H9 (cell line): ENCODE data around the gene DECR2. TPM values are rescaled to one million over a fixed set of nuclear protein-coding genes. Genes with fewer than 3 reads are reported as not detected.

Source experiments
- DNase-seq: peaks from one replicate; pipeline ENCODE4 v3.0.0-alpha.2; 2017
- H2AFZ ChIP-seq: one replicate; pipeline ENCODE4 v1.6.1; 2013; ENCODE audit warnings: mild to moderate bottlenecking, low read length, control low read depth, moderate library complexity
- H2AK5ac ChIP-seq: 2 replicates; pipeline ENCODE4 v1.6.1; 2013; ENCODE audit warnings: low read length, control low read depth, mixed read lengths; ENCODE audit not compliant: insufficient read length
- H2BK120ac ChIP-seq: one replicate; pipeline ENCODE4 v1.6.1; 2013; ENCODE audit warnings: low read depth, mild to moderate bottlenecking, low read length, control low read depth, inconsistent platforms; ENCODE audit not compliant: poor library complexity, severe bottlenecking
- H2BK12ac ChIP-seq: 2 replicates; pipeline ENCODE4 v1.6.1; 2013; ENCODE audit warnings: low read length, control low read depth, mixed read lengths, low read depth; ENCODE audit not compliant: insufficient read length
- H2BK15ac ChIP-seq: 2 replicates; pipeline ENCODE4 v1.6.1; 2013; ENCODE audit warnings: low read depth, low read length, control low read depth
- H2BK20ac ChIP-seq: one replicate; pipeline ENCODE4 v1.6.1; 2013; ENCODE audit warnings: low read depth, mild to moderate bottlenecking, low read length, control low read depth, inconsistent platforms; ENCODE audit not compliant: poor library complexity, severe bottlenecking
- H2BK5ac ChIP-seq: 2 replicates; pipeline ENCODE4 v1.6.1; 2013; ENCODE audit warnings: low read length, control low read depth, mixed read lengths; ENCODE audit not compliant: insufficient read length
- H3K14ac ChIP-seq: 2 replicates; pipeline ENCODE4 v1.6.1; 2013; ENCODE audit warnings: low read length, control low read depth; ENCODE audit not compliant: insufficient read depth
- H3K18ac ChIP-seq: 2 replicates; pipeline ENCODE4 v1.6.1; 2013; ENCODE audit warnings: low read depth, mild to moderate bottlenecking, mixed read lengths, low read length, control low read depth; ENCODE audit not compliant: insufficient read length
- H3K23ac ChIP-seq: 2 replicates; pipeline ENCODE4 v1.6.1; 2013; ENCODE audit warnings: low read length, control low read depth, mixed read lengths, low read depth; ENCODE audit not compliant: insufficient read length
- H3K23me2 ChIP-seq: 2 replicates; pipeline ENCODE4 v1.6.1; 2013; ENCODE audit warnings: low read depth, mild to moderate bottlenecking, mixed read lengths, low read length, control low read depth; ENCODE audit not compliant: insufficient read length, poor library complexity, severe bottlenecking
- H3K27ac ChIP-seq: 2 replicates; pipeline ENCODE4 v1.5.1; 2013; ENCODE audit warnings: low read length, control low read depth, mixed read lengths, low read depth; ENCODE audit not compliant: insufficient read length
- H3K27me3 ChIP-seq: 2 replicates; pipeline ENCODE4 v1.6.1; 2013; ENCODE audit warnings: low read length, control low read depth, inconsistent platforms; ENCODE audit not compliant: insufficient read depth
- H3K4ac ChIP-seq: 2 replicates; pipeline ENCODE4 v1.6.1; 2013; ENCODE audit warnings: low read depth, mild to moderate bottlenecking, control low read depth, inconsistent platforms, low read length, moderate library complexity
- H3K4me1 ChIP-seq: 2 replicates; pipeline ENCODE4 v1.6.1; 2013; ENCODE audit warnings: low read length, control low read depth, inconsistent platforms; ENCODE audit not compliant: insufficient read depth
- H3K4me2 ChIP-seq: 2 replicates; pipeline ENCODE4 v1.6.1; 2013; ENCODE audit warnings: low read length, control low read depth, mixed read lengths; ENCODE audit not compliant: insufficient read length, insufficient read depth
- H3K56ac ChIP-seq: 2 replicates; pipeline ENCODE4 v1.6.1; 2013; ENCODE audit warnings: low read depth, mild to moderate bottlenecking, mixed read lengths, low read length, control low read depth; ENCODE audit not compliant: insufficient read length
- H3K79me1 ChIP-seq: 2 replicates; pipeline ENCODE4 v1.6.1; 2013; ENCODE audit warnings: low read depth, mild to moderate bottlenecking, moderate library complexity, low read length, control low read depth, inconsistent platforms; ENCODE audit not compliant: insufficient read depth, poor library complexity, severe bottlenecking
- H3K79me2 ChIP-seq: 2 replicates; pipeline ENCODE4 v1.6.1; 2013; ENCODE audit warnings: low read length, control low read depth, inconsistent platforms; ENCODE audit not compliant: insufficient read depth
- H3K9ac ChIP-seq: 2 replicates; pipeline ENCODE4 v1.6.1; 2013; ENCODE audit warnings: low read length, control low read depth, mixed read lengths; ENCODE audit not compliant: insufficient read length; ENCODE audit errors: extremely low read depth
- H3K9me3 ChIP-seq: one replicate; pipeline ENCODE4 v1.6.1; 2013; ENCODE audit warnings: low read depth, low read length, inconsistent platforms; ENCODE audit not compliant: control insufficient read depth
- H3T11ph ChIP-seq: one replicate; pipeline ENCODE4 v1.6.1; 2013; ENCODE audit warnings: mild to moderate bottlenecking, low read length, control low read depth, inconsistent platforms
- H4K20me1 ChIP-seq: one replicate; pipeline ENCODE4 v1.6.1; 2013; ENCODE audit not compliant: control insufficient read depth, insufficient read length, insufficient read depth
- H4K5ac ChIP-seq: 2 replicates; pipeline ENCODE4 v1.6.1; 2013; ENCODE audit warnings: low read depth, mild to moderate bottlenecking, mixed read lengths, low read length, control low read depth; ENCODE audit not compliant: insufficient read length
- H4K8ac ChIP-seq: replicated peaks from 2 replicates; pipeline ENCODE4 v1.6.1; 2013; ENCODE audit warnings: low read length, control low read depth, mixed read lengths, low read depth; ENCODE audit not compliant: insufficient read length
- H4K91ac ChIP-seq: 2 replicates; pipeline ENCODE4 v1.6.1; 2013; ENCODE audit warnings: low read depth, mild to moderate bottlenecking, moderate library complexity, mixed read lengths, low read length, control low read depth; ENCODE audit not compliant: insufficient read length
- H3K27ac Mint-ChIP-seq, 3 experiments: 2 replicates in 2 of 3; 3 replicates in 1 of 3; pipeline ENCODE4 v1.8.0; 2020 to 2021; ENCODE audit warnings: mixed read lengths in 3 of 3, mild to moderate bottlenecking in 1 of 3, moderate library complexity in 1 of 3
- H3K27me3 Mint-ChIP-seq: 2 replicates; pipeline ENCODE4 v1.8.0; 2021; ENCODE audit warnings: low read depth, mild to moderate bottlenecking, moderate library complexity, mixed read lengths
- H3K36me3 Mint-ChIP-seq, 3 experiments: 2 replicates in 2 of 3; 3 replicates in 1 of 3; pipeline ENCODE4 v1.8.0; 2020 to 2021; ENCODE audit warnings: low read depth in 3 of 3, mixed read lengths in 3 of 3; ENCODE audit not compliant: insufficient read depth in 1 of 3
- H3K4me1 Mint-ChIP-seq, 2 experiments: 2 replicates each; pipeline ENCODE4 v1.8.0; 2020; ENCODE audit warnings: mixed read lengths in 2 of 2
- H3K4me3 Mint-ChIP-seq, 2 experiments: 2 replicates in 1 of 2; 3 replicates in 1 of 2; pipeline ENCODE4 v1.8.0; 2020 to 2021; ENCODE audit warnings: mild to moderate bottlenecking in 2 of 2, mixed read lengths in 2 of 2, moderate library complexity in 1 of 2
- H3K9me3 Mint-ChIP-seq, 2 experiments: 2 replicates in 1 of 2; 3 replicates in 1 of 2; pipeline ENCODE4 v1.8.0; 2020; ENCODE audit warnings: mild to moderate bottlenecking in 2 of 2, mixed read lengths in 2 of 2, moderate library complexity in 1 of 2
- CTCF ChIP-seq: fragments of 200-600 bp; sonication (generic); conservative IDR thresholded peaks from 3 replicates; pipeline ENCODE4 v1.8.0; 2021; ENCODE audit warnings: antibody characterized with exemption, mild to moderate bottlenecking
- WGBS: extraction: QIAGEN DNeasy Blood & Tissue Kit; methylation state at CpG from one replicate; pipeline ENCODE4 v1.1.7; 2013; ENCODE audit warnings: missing lambda C conversion rate, low lambda C conversion rate, mixed read lengths; ENCODE audit not compliant: insufficient read length; ENCODE audit errors: extremely low coverage; 5-methylcytosine and 5-hydroxymethylcytosine counted together
- total RNA-seq: library from RNA; stranded (reverse); gene quantifications from 2 replicates; pipeline ENCODE4 v1.2.1, GENCODE V29; 2021

The DECR2 gene
- total RNA-seq, 1 experiment from 2014 or later, result 39.3 TPM

GRCh38 chr16:359067-359763 is 42.5 kb upstream of the DECR2 start:
- Histone ChIP-seq H2BK5ac (no peak overlapping the region), H3K27ac (no peak overlapping the region), H3K9me3 (no peaks in the 10 kb centered on the region), H3K56ac (no peak overlapping the region), H2BK20ac (no peak overlapping the region), H3K14ac (no peak overlapping the region; the same call in 1 of the 2 replicates), H2AFZ (no peak overlapping the region), H2BK12ac (no peak overlapping the region), H2AK5ac (no peak overlapping the region), H3K18ac (no peak overlapping the region), H4K91ac (no peak overlapping the region), H3K79me2 (no peaks in the 10 kb centered on the region), H4K8ac (no peak overlapping the region), H2BK15ac (no peak overlapping the region), H3K9ac (no peak overlapping the region), H2BK120ac (no peak overlapping the region), H3K4me1 (no peaks in the 10 kb centered on the region), H3T11ph (no peak overlapping the region), H4K5ac (no peak overlapping the region), H3K23me2 (no peaks in the 10 kb centered on the region), H3K4ac (no peak overlapping the region), H3K27me3 (no peaks in the 10 kb centered on the region), H3K79me1 (no peaks in the 10 kb centered on the region), H3K4me2 (no peak overlapping the region), H3K23ac (no peak overlapping the region), H4K20me1 (no peaks in the 10 kb centered on the region)
- Mint-ChIP-seq H3K9me3 (no peaks in the 10 kb centered on the region), H3K4me3 (no peak overlapping the region), H3K4me1 (peaks cover 4 to 14% of the 10 kb centered on the region in 2 experiments; a peak in 3 of 4 replicates), H3K27ac (no peak overlapping the region), H3K27me3 (peaks cover 9% of the 10 kb centered on the region), H3K36me3 (no peaks in the 10 kb centered on the region)
- DNase-seq, result no peak
- WGBS, result no CpG with 5 or more reads among the region's 19 CpGs
- TF ChIP-seq CTCF, result no peak
